Activated CD8-positive, alpha-beta memory T cell treated with anti-CD3 and anti-CD28 coated beads, Interleukin-2, amount 10 ng/mL, durations not matched to agents 7 days and 5 days (primary cell): ENCODE measurements around the gene ZFYVE28. TPM values are rescaled to one million over a fixed set of nuclear protein-coding genes. Genes with fewer than 3 reads are reported as not detected.

Source experiments
- ATAC-seq: fragments of 150-1000 bp; cut with Tn5 transposase; one replicate; pipeline ENCODE4 v1.10.0; 2021; ENCODE audit warnings: moderate library complexity
- CTCF ChIA-PET: fragments of 350-600 bp; sonication (Branson Sonifier 250); formaldehyde crosslinking; loops from one replicate; lab custom pipeline; 2021; ENCODE audit warnings: antibody characterized with exemption; lab: Charles Lee
- DNase-seq: peaks from one replicate; pipeline ENCODE4 v3.0.0-alpha.2; 2020
- H3K27ac Mint-ChIP-seq: one replicate; pipeline ENCODE4 v1.8.0; 2021; ENCODE audit warnings: mild to moderate bottlenecking, mixed read lengths
- H3K27me3 Mint-ChIP-seq: one replicate; pipeline ENCODE4 v1.8.0; 2021; ENCODE audit warnings: mixed read lengths
- H3K36me3 Mint-ChIP-seq: one replicate; pipeline ENCODE4 v1.8.0; 2021; ENCODE audit warnings: mild to moderate bottlenecking, mixed read lengths
- H3K4me1 Mint-ChIP-seq: one replicate; pipeline ENCODE4 v1.8.0; 2021; ENCODE audit warnings: mixed read lengths
- H3K4me3 Mint-ChIP-seq: one replicate; pipeline ENCODE4 v1.8.0; 2021; ENCODE audit warnings: mild to moderate bottlenecking, moderate library complexity, mixed read lengths
- H3K9me3 Mint-ChIP-seq: one replicate; pipeline ENCODE4 v1.8.0; 2022; ENCODE audit warnings: low read depth, mixed read lengths
- total RNA-seq, 2 experiments: library from RNA; stranded (reverse); gene quantifications; one replicate each; pipeline ENCODE4 v1.2.3, GENCODE V29; 2021

ZFYVE28 gene
- total RNA-seq, 2 experiments from 2014 or later: 12.5 to 30.3 TPM

- Mint-ChIP-seq H3K27me3 (no peaks in the 10 kb centered on the region), H3K36me3 (no peaks in the 10 kb centered on the region), H3K27ac (no peak overlapping the region), H3K4me1 (no peaks in the 10 kb centered on the region), H3K9me3 (no peaks in the 10 kb centered on the region), H3K4me3 (no peak overlapping the region)
- CTCF ChIA-PET: interaction anchor here (2.2 kb wide), 1 partner anchor 10 kb away, joined by 10 read pairs; no protein-coding TSS in a partner anchor
- ATAC-seq (no peak), DNase-seq (no peak)
Observed at GRCh38 chr4:2451821-2452785, 33.7 kb upstream of the ZFYVE28 start.

DNA sequence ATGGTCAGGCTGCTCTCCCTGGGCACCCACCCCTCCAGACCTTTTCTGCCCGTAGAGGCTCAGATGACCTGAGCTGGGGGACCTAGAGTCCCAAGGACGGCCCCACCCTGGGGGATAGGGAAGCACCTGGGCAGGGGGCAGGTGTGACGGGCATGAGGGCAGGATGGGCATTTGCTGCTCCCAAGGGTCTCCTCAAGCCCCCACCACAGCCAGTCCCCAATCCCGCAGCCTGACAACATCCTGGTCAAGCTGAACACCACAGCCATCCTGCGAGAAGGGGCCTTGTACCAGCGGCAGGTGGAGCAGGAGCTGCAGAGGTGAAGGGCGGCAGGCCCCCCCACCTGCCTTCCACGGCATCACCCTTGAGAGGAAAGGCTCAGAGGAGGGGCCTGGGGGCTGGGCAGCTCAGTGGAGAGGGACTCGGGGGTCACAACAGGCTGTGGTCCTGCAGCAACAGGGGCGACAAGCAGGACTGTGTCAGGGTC is 32.6 kb upstream of the ZFYVE28 start:
- CTCF ChIA-PET: interaction anchor here (2.2 kb wide), 1 partner anchor 9 kb away, joined by 10 read pairs; no protein-coding TSS in a partner anchor
- Mint-ChIP-seq H3K27ac (no peak overlapping the region), H3K27me3 (no peaks in the 10 kb centered on the region), H3K4me1 (no peaks in the 10 kb centered on the region), H3K9me3 (no peaks in the 10 kb centered on the region), H3K36me3 (no peaks in the 10 kb centered on the region), H3K4me3 (no peak overlapping the region)
- DNase-seq (no peak), ATAC-seq (no peak)

- CTCF ChIA-PET: interaction anchor here (1.1 to 2.2 kb wide), 2 partner anchors 9 to 231 kb away, joined by 3 to 10 read pairs; no protein-coding TSS in a partner anchor
- no peaks in the 10 kb centered on the region for H3K4me1 Mint-ChIP-seq
- no peaks in the 10 kb centered on the region for H3K9me3 Mint-ChIP-seq
Observed at GRCh38 chr4:2450394-2451035, 32.1 kb upstream of the ZFYVE28 start.

DNA sequence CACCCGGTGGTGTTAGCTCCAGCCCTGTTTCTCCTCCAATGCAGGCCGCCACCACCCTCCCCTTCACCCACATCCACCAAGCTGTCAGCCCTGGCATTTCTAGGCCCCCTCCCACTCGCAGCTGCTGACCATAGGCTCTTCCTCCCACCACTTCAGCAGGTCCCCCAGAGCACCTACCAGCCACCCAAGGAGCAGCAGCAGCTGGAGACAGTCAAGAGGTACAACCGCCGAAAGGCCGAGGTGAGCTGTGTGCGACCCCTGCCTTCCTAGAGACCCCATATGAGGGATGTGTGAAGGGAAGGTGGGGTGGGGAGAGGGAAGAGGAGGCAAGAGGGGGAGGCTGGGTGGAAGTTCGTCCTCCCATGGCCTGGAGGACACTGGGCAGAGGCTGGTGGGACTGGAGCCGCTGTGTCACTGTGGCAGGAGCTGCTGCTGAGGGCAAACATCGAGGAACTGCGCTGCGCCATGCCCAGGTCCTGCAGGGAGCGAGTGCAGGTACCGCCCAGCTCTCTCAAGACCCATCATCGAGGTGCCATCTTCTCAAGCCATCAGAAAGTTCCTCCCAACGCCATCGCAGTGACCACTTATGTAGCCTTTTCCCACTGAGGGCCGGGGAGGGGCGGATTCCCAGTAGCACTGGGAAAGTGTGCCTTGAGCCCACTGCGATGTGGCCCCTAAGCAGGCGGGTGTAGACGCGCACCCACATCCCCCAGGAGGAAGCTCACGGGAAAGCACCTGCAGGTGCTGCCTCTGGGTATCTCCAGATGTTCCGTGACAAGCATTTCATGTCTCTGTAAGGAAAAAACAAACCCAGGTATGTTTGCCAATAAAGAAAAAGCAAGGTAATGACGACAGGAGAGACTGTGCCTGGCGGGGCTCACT is 31.3 kb upstream of the ZFYVE28 start:
- no peaks in the 10 kb centered on the region for H3K36me3 Mint-ChIP-seq
- no peaks in the 10 kb centered on the region for H3K27me3 Mint-ChIP-seq
- CTCF ChIA-PET: interaction anchor here (0.8 to 2.2 kb wide), 3 partner anchors 8 to 230 kb away, joined by 3 to 10 read pairs (median 3); no protein-coding TSS in a partner anchor
- DNase-seq (no peak), ATAC-seq (no peak)
- no peaks in the 10 kb centered on the region for H3K9me3 Mint-ChIP-seq
- no peak overlapping the region for H3K4me3 Mint-ChIP-seq
- H3K4me1 Mint-ChIP-seq: no peaks in the 10 kb centered on the region
- H3K27ac Mint-ChIP-seq: no peak overlapping the region

More at GRCh38 chr4:2450394-2451035, 32.1 kb upstream of the ZFYVE28 start:
- no peaks in the 10 kb centered on the region for H3K27me3 Mint-ChIP-seq
- H3K27ac Mint-ChIP-seq: no peak overlapping the region
- H3K36me3 Mint-ChIP-seq: no peaks in the 10 kb centered on the region
- no peak for ATAC-seq
- no peak for DNase-seq
- H3K4me3 Mint-ChIP-seq: no peak overlapping the region

- Mint-ChIP-seq H3K9me3 (no peaks in the 10 kb centered on the region), H3K27me3 (no peaks in the 10 kb centered on the region), H3K4me3 (no peak overlapping the region), H3K36me3 (no peaks in the 10 kb centered on the region), H3K27ac (no peak overlapping the region), H3K4me1 (no peaks in the 10 kb centered on the region)
- CTCF ChIA-PET: interaction anchor here (0.8 to 1.1 kb wide), 2 partner anchors 14 to 229 kb away, joined by 3 read pairs; no protein-coding TSS in a partner anchor
- no peak for ATAC-seq
- DNase-seq: no peak
Observed at GRCh38 chr4:2449051-2449450, 30.6 kb upstream of the ZFYVE28 start.

- no peaks in the 10 kb centered on the region for H3K4me1 Mint-ChIP-seq
- H3K36me3 Mint-ChIP-seq: no peaks in the 10 kb centered on the region
- DNase-seq: no peak
- H3K27me3 Mint-ChIP-seq: no peaks in the 10 kb centered on the region
- CTCF ChIA-PET: no interaction called here
- no peak overlapping the region for H3K27ac Mint-ChIP-seq
- H3K9me3 Mint-ChIP-seq: no peaks in the 10 kb centered on the region
- ATAC-seq: no peak
- no peak overlapping the region for H3K4me3 Mint-ChIP-seq
Observed at GRCh38 chr4:2448589-2448988, 30.1 kb upstream of the ZFYVE28 start.

GRCh38 chr4:2446656-2447564 is 28.5 kb upstream of the ZFYVE28 start:
- H3K27me3 Mint-ChIP-seq: no peaks in the 10 kb centered on the region
- CTCF ChIA-PET: interaction anchor here (7.9 kb wide), 1 partner anchor 228 kb away, joined by 71 read pairs; no protein-coding TSS in a partner anchor
- no peak overlapping the region for H3K4me3 Mint-ChIP-seq
- no peak overlapping the region for H3K27ac Mint-ChIP-seq
- H3K9me3 Mint-ChIP-seq: no peaks in the 10 kb centered on the region
- no peaks in the 10 kb centered on the region for H3K36me3 Mint-ChIP-seq
- no peak for ATAC-seq
- DNase-seq: no peak
- no peaks in the 10 kb centered on the region for H3K4me1 Mint-ChIP-seq

- H3K9me3 Mint-ChIP-seq: no peaks in the 10 kb centered on the region
- H3K4me3 Mint-ChIP-seq: no peak overlapping the region
- H3K4me1 Mint-ChIP-seq: peaks cover 3% of the 10 kb centered on the region
- DNase-seq (no peak), ATAC-seq (no peak)
- CTCF ChIA-PET: interaction anchor here (1.7 to 7.9 kb wide), 2 partner anchors 17 to 227 kb away, joined by 5 to 71 read pairs; no protein-coding TSS in a partner anchor
- H3K36me3 Mint-ChIP-seq: no peaks in the 10 kb centered on the region
- H3K27ac Mint-ChIP-seq: no peak overlapping the region
- no peaks in the 10 kb centered on the region for H3K27me3 Mint-ChIP-seq
Observed at GRCh38 chr4:2445571-2445970, 27.1 kb upstream of the ZFYVE28 start.

- DNase-seq (no peak), ATAC-seq (no peak)
- no peak overlapping the region for H3K27ac Mint-ChIP-seq
- H3K4me3 Mint-ChIP-seq: no peak overlapping the region
- no peaks in the 10 kb centered on the region for H3K9me3 Mint-ChIP-seq
- H3K27me3 Mint-ChIP-seq: no peaks in the 10 kb centered on the region
- no peaks in the 10 kb centered on the region for H3K36me3 Mint-ChIP-seq
- peaks cover 3% of the 10 kb centered on the region for H3K4me1 Mint-ChIP-seq
- CTCF ChIA-PET: interaction anchor here (1.7 to 7.9 kb wide), 2 partner anchors 17 to 226 kb away, joined by 5 to 71 read pairs; no protein-coding TSS in a partner anchor
Observed at GRCh38 chr4:2445130-2445529, 26.7 kb upstream of the ZFYVE28 start.

DNA sequence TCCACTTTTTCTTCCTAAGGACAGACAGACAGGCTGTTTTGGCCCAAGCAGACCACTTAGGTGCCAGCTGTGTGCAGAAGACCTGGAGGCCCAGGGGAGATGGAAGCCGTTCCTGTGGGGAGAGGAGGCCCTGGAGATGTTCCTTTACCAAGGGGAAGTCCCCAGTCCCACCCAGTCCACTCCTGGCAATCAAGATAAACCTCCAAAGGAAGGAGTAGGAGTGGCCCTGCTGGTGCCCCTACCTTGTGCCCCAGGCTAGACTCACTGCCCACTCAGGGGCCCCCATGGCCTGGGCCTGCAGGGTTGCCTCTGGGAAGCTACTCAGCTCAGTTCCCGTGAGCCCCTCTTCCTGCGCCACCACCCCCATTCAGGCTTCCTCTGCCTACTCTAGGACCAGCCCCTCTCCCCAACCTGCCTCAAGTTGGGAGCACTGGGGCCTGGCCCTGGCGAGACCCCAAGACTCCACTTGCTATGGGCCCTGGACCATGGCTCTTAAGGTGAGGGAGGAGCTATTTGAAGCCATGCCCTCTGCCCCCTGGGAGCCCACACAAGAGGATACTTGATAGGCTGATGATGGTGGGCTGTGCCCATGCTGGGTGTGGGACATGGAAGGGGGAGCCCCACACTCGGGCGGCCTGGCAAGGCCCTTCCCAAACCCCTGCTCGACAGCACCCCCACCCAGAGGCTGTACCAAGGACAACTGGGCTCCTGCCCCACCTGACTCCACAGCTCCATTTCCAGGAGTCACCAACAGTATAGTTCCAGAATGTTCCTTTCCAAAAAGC is 25.7 kb upstream of the ZFYVE28 start:
- ATAC-seq: no peak
- Mint-ChIP-seq H3K4me3 (no peak overlapping the region), H3K27me3 (no peaks in the 10 kb centered on the region), H3K36me3 (no peaks in the 10 kb centered on the region), H3K9me3 (no peaks in the 10 kb centered on the region), H3K4me1 (peaks cover 3% of the 10 kb centered on the region), H3K27ac (no peak overlapping the region)
- CTCF ChIA-PET: interaction anchor here (1.7 to 7.9 kb wide), 2 partner anchors 18 to 225 kb away, joined by 5 to 71 read pairs; no protein-coding TSS in a partner anchor
- DNase-seq: no peak

GRCh38 chr4:2443061-2443730 is 24.8 kb upstream of the ZFYVE28 start:
- Mint-ChIP-seq H3K27ac (no peak overlapping the region), H3K27me3 (no peaks in the 10 kb centered on the region), H3K36me3 (no peaks in the 10 kb centered on the region), H3K4me3 (no peak overlapping the region), H3K9me3 (no peaks in the 10 kb centered on the region), H3K4me1 (peaks cover 3% of the 10 kb centered on the region)
- ATAC-seq (no peak), DNase-seq (no peak)
- CTCF ChIA-PET: interaction anchor here (2.1 to 7.9 kb wide), 6 partner anchors 15 to 224 kb away, joined by 6 to 71 read pairs (median 12); partner anchors contain the start of genes HAUS3, POLN and RNF4
